Breast epithelium (tissue), 4 donors: ENCODE measurements around the gene IL22RA1. TPM values are rescaled to one million over a fixed set of nuclear protein-coding genes. Genes with fewer than 3 reads are reported as not detected.

Experiments
- DNase-seq, 2 donors: peaks; one replicate each; pipeline ENCODE4 v3.0.0-alpha.2; 2019; ENCODE audit warnings: low spot score in 2 of 2
- H3K27ac ChIP-seq, 2 donors: fragments of 200-600 bp; sonication (generic) in 1 of 2; one replicate each; pipeline ENCODE4 v1.5.1; 2016 to 2019; ENCODE audit warnings: mild to moderate bottlenecking in 1 of 2
- H3K27me3 ChIP-seq, 2 donors: fragments of 200-600 bp; sonication (generic) in 1 of 2; one replicate each; pipeline versions ENCODE4 v1.5.1 to v1.6.0; 2017 to 2019; ENCODE audit warnings: control low read depth in 1 of 2, mild to moderate bottlenecking in 1 of 2
- H3K36me3 ChIP-seq: fragments of 200-600 bp; one replicate; pipeline ENCODE4 v1.5.1; 2019
- H3K4me1 ChIP-seq, 2 donors: fragments of 200-600 bp; sonication (generic); one replicate each; pipeline ENCODE4 v1.5.1; 2016 to 2019; ENCODE audit warnings: control low read depth in 1 of 2
- H3K4me3 ChIP-seq, 3 donors: fragments of 200-600 bp; sonication (generic); 1 replicate in 2 of 3; 2 replicates in 1 of 3; pipeline ENCODE4 v1.5.1; 2016 to 2019; ENCODE audit warnings: mild to moderate bottlenecking in 3 of 3, moderate library complexity in 2 of 3
- H3K9me3 ChIP-seq, 2 donors: fragments of 200-600 bp; sonication (generic) in 1 of 2; one replicate each; pipeline ENCODE4 v1.5.1; 2016 to 2019; ENCODE audit warnings: control low read depth in 1 of 2
- POLR2A ChIP-seq: fragments of 450-650 bp; IDR thresholded peaks from one replicate; pipeline ENCODE4 v1.6.1; 2016; ENCODE audit warnings: antibody characterized with exemption, mild to moderate bottlenecking, moderate library complexity
- POLR2AphosphoS5 ChIP-seq, 3 donors: sonication (generic); formaldehyde crosslinking; IDR thresholded peaks; one replicate each; pipeline ENCODE4 v1.6.1; 2017; ENCODE audit warnings: antibody characterized with exemption in 3 of 3
- intact Hi-C: fragments of 100-400 bp; cut with DNase I; formaldehyde crosslinking; loops from one replicate; pipeline ENCODE4 v1.15.1; 2023; ENCODE audit warnings: low total_unique reads
- total RNA-seq, 3 donors: library from RNA; depleted of rRNA; stranded (reverse); fragments of >200 nt; gene quantifications; one replicate each; pipeline ENCODE4 v1.1.0, GENCODE V29; 2016
- TF ChIP-seq, protein P1 (sequence below), 3 donors: fragments of 450-650 bp; IDR thresholded peaks; one replicate each; pipeline ENCODE4 v1.5.1; 2016 to 2017; ENCODE audit warnings: antibody characterized with exemption in 3 of 3, mild to moderate bottlenecking in 3 of 3, moderate library complexity in 3 of 3

The IL22RA1 gene
- total RNA-seq, 3 donors from 2014 or later, result 0.73 to 0.98 TPM; not detected in 1

DNA sequence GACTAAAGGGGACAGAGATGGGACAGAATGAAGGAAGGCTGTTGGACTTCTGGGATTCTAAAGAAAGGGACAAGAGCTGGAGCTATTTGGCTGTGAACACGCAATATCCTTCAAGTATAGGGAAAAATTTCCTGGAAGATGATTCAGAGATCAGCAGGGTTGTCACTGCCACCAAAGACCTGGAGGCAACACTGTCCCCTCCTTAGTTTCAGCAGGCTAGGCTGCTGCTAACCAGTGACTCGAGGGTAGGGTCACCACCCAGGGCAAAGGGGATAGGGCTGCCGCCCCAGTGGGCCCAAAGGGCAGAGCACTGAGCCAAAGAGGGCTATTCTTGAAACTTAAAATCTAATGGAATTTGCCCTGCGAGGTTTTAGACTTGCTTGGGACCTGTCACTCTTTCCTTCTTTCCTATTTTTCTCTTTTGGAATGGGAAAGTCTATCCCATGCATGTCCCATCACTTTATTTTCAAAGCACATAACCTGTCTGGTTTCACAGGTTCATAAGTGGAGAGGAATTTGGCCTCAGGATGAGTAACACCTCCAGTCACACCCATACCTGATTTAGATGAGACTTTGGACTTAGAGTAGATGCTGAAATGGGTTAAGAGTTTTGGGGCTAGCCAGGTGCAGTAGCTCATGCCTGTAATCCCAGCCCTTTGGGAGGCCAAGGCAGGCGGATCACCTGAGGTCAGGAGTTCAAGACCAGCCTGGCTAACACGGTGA lies 32.3 kb upstream of the IL22RA1 start:
- DNase-seq, result no peak
- Histone ChIP-seq H3K4me1 (no peaks in the 10 kb centered on the region), H3K4me3 (no peak overlapping the region)

DNA sequence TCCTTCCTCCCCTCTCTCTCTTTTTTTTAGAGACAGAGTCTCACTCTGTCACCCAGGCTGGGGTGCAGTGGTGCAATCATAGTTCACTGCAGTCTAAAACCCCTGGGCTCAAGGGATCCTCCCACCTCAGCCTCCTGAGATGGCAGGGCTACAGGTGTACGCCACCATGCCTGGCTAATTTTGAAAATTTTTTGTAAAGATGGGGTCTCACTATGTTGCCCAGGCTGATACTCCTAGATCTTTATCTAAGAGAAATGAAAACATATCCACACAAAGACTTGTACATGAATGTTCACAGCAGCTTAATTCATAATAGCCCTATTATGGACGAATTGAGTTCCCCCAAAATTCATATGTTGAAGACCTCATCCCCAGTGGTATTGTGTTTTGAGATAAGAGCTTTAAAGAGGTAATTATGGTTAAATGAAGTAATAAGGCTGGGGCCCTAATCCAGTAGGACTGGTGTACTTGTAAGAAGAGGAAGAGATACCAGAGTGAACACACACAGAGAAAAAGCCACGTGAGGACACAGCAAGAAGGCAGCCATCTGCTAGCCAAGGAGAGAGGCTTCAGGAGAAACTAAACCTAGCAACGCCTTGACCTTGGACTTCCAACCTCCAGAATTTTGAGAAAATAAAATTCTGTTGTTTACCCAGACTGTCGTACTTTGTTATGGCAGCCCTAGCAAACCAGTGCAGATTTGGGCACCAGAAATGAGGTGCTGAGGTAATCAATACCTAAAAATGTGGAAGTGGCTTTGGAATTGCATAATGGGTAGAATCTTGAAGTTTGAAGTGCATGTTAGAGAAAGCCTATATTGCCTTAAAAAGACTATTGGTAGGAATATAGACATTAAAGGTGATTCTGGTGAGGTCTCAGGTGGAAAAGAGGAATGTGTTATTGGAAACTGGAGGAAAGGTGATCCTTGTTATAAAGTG lies 31.0 kb upstream of the IL22RA1 start:
- intact Hi-C loops, result no loop called here
- no peaks in the 10 kb centered on the region for H3K4me1 ChIP-seq
- no peaks in the 10 kb centered on the region for H3K36me3 ChIP-seq
- no peak overlapping the region for H3K27ac ChIP-seq
- no peak for DNase-seq
- no peaks in the 10 kb centered on the region for H3K9me3 ChIP-seq
- TF ChIP-seq POLR2AphosphoS5 (IDR thresholded peaks at IDR 0.05) (no peak), POLR2A (no peak)
- TF ChIP-seq, protein P1, sequence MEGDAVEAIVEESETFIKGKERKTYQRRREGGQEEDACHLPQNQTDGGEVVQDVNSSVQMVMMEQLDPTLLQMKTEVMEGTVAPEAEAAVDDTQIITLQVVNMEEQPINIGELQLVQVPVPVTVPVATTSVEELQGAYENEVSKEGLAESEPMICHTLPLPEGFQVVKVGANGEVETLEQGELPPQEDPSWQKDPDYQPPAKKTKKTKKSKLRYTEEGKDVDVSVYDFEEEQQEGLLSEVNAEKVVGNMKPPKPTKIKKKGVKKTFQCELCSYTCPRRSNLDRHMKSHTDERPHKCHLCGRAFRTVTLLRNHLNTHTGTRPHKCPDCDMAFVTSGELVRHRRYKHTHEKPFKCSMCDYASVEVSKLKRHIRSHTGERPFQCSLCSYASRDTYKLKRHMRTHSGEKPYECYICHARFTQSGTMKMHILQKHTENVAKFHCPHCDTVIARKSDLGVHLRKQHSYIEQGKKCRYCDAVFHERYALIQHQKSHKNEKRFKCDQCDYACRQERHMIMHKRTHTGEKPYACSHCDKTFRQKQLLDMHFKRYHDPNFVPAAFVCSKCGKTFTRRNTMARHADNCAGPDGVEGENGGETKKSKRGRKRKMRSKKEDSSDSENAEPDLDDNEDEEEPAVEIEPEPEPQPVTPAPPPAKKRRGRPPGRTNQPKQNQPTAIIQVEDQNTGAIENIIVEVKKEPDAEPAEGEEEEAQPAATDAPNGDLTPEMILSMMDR (IDR thresholded peaks at IDR 0.05), result no peak
- no peak overlapping the region for H3K4me3 ChIP-seq
- no peaks in the 10 kb centered on the region for H3K27me3 ChIP-seq

More for the DNA sequence above, 32.3 kb upstream of the IL22RA1 start:
- H3K27me3 ChIP-seq, result no peaks in the 10 kb centered on the region
- H3K27ac ChIP-seq, result no peak overlapping the region
- TF ChIP-seq, protein P1 (IDR thresholded peaks at IDR 0.05), result no peak
- no peak for TF ChIP-seq POLR2A
- TF ChIP-seq POLR2AphosphoS5 (IDR thresholded peaks at IDR 0.05), result no peak
- intact Hi-C loops, result no loop called here
- no peaks in the 10 kb centered on the region for H3K9me3 ChIP-seq
- no peaks in the 10 kb centered on the region for H3K36me3 ChIP-seq

DNA sequence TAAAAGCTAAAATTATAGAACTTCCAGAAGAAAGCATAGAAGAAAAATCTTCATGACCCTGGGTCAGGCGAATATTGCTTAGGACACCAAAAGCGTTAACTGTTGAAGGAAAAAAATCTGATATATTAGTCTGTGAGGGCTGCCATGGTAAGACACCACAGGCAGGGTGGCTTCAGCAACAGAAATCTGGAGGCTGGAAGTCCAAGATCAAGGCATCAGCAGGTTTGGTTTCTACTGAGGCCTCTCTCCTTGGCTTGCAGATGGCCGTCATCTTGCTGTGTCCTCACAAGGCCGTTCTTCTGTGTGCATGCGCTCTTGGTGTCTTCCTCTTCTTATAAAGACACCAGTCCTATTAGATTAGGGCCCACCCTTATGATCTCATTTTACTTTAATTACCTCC lies 29.7 kb upstream of the IL22RA1 start:
- TF ChIP-seq POLR2A (no peak), POLR2AphosphoS5 (IDR thresholded peaks at IDR 0.05) (no peak)
- TF ChIP-seq, protein P1 (IDR thresholded peaks at IDR 0.05), result no peak
- no peak for DNase-seq

DNA sequence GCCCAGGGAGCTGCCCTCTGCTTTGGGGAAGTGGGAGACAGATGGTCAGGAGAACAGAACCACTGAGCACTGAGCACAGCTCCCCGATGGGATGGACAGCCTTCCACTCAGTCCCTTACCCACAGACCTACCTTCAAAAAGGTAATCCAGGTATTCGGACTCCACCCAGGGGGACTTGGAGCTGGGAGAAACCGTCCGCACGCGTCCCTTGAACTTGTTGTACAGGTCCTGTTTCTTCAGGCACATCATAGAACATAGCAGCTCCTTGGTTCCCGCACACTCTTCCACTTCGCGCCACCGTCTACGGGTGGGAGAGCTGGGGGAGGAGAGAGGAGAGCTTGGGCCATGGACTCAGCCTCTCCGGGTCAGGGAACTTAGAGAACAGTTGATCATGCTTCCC lies 26.3 kb upstream of the IL22RA1 start:
- no peak for TF ChIP-seq POLR2AphosphoS5 (IDR thresholded peaks at IDR 0.05)
- TF ChIP-seq, protein P1 (IDR thresholded peaks at IDR 0.05), result no peak
- no peak for TF ChIP-seq POLR2A
- Histone ChIP-seq H3K27ac (no peak overlapping the region), H3K9me3 (no peaks in the 10 kb centered on the region), H3K27me3 (no peaks in the 10 kb centered on the region), H3K4me3 (no peak overlapping the region), H3K4me1 (no peaks in the 10 kb centered on the region), H3K36me3 (no peaks in the 10 kb centered on the region)
- no peak for DNase-seq
- intact Hi-C loops, result no loop called here

More for the DNA sequence above, 29.7 kb upstream of the IL22RA1 start:
- no peaks in the 10 kb centered on the region for H3K9me3 ChIP-seq
- H3K4me1 ChIP-seq, result no peaks in the 10 kb centered on the region
- intact Hi-C loops, result no loop called here
- H3K36me3 ChIP-seq, result no peaks in the 10 kb centered on the region
- no peak overlapping the region for H3K27ac ChIP-seq
- H3K4me3 ChIP-seq, result no peak overlapping the region
- H3K27me3 ChIP-seq, result no peaks in the 10 kb centered on the region

DNA sequence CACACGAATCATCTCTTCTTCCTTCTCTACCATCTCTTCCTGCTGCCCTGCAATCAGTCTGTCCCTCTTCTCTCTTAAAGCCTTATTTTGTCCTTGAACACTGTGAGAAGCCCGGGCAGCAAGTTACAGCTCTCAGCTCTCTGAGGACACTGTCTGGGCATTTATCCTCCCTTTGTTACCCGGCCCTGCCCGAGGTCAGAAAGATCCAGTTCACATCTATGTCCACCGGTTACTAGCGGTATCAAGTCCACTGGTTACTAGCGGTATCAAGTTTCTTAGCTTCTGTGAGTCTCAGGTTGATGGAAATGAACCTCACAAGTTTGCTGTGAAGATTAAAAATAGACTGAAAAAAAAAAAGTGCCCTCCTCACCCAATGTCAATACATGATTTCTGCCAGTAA lies 25.3 kb upstream of the IL22RA1 start:
- TF ChIP-seq, protein P1 (IDR thresholded peaks at IDR 0.05), result no peak
- TF ChIP-seq POLR2AphosphoS5 (IDR thresholded peaks at IDR 0.05) (no peak), POLR2A (no peak)
- no peaks in the 10 kb centered on the region for H3K36me3 ChIP-seq
- DNase-seq, result no peak
- H3K27me3 ChIP-seq, result no peaks in the 10 kb centered on the region
- intact Hi-C loops, result no loop called here
- H3K9me3 ChIP-seq, result no peaks in the 10 kb centered on the region
- no peaks in the 10 kb centered on the region for H3K4me1 ChIP-seq
- H3K27ac ChIP-seq, result no peak overlapping the region
- no peak overlapping the region for H3K4me3 ChIP-seq
